ENCODE results near the gene GDPD3. TPM values are rescaled to one million over a fixed set of nuclear protein-coding genes. Genes with fewer than 3 reads are reported as not detected.

GDPD3 gene
- total RNA-seq, 1 donor from 2014 or later = 6.1 TPM

DNA sequence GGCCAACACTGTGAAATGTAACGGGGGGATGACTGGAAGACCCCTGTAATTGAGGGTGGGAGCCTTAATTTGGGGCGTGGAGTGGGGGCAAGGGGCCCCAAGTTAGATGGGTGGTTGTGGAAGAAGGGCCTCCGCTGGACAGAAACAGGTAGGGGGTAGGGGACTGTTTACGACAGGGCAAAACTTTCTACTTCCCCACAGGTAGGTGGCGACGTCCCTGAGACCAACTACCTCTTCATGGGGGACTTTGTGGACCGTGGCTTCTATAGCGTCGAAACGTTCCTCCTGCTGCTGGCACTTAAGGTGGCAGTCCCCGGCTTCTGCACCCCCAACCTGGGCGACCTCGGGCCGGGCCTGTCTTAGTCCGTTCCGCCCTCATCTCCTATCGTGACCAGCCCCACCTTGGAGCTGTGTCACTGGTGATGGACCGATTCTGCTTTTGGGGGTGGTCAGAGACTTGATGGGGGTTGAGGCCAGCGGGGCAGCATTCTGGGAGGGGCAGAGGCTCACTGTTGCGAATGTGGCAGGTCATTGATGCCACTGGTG lies 30.7 kb downstream of the GDPD3 start:
- ChIA-PET POLR2A (interaction anchor here (1.3 to 2.5 kb wide), 2 partner anchors 9 to 17 kb away, joined by 4 to 13 read pairs; partner anchors contain the start of genes ALDOA and TBX6), CTCF (interaction anchor here (2.1 kb wide), 1 partner anchor 9 kb away, joined by 5 read pairs; the partner anchor contains the start of gene TBX6)
- Mint-ChIP-seq H3K4me3 (no peak overlapping the region), H3K4me1 (peaks cover 13% of the 10 kb centered on the region), H3K36me3 (ENCODE audit: low read depth) (peaks cover 72% of the 10 kb centered on the region), H3K27ac (no peak overlapping the region), H3K27me3 (no peaks in the 10 kb centered on the region), H3K9me3 (no peaks in the 10 kb centered on the region)
- ATAC-seq (ENCODE audit: low read depth) (no peak), DNase-seq (no peak)
- intact Hi-C loops (cut with micrococcal nuclease) = no loop called here
- TF ChIP-seq, protein P1, sequence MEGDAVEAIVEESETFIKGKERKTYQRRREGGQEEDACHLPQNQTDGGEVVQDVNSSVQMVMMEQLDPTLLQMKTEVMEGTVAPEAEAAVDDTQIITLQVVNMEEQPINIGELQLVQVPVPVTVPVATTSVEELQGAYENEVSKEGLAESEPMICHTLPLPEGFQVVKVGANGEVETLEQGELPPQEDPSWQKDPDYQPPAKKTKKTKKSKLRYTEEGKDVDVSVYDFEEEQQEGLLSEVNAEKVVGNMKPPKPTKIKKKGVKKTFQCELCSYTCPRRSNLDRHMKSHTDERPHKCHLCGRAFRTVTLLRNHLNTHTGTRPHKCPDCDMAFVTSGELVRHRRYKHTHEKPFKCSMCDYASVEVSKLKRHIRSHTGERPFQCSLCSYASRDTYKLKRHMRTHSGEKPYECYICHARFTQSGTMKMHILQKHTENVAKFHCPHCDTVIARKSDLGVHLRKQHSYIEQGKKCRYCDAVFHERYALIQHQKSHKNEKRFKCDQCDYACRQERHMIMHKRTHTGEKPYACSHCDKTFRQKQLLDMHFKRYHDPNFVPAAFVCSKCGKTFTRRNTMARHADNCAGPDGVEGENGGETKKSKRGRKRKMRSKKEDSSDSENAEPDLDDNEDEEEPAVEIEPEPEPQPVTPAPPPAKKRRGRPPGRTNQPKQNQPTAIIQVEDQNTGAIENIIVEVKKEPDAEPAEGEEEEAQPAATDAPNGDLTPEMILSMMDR (IDR thresholded peaks at IDR 0.05) = no peak

DNA sequence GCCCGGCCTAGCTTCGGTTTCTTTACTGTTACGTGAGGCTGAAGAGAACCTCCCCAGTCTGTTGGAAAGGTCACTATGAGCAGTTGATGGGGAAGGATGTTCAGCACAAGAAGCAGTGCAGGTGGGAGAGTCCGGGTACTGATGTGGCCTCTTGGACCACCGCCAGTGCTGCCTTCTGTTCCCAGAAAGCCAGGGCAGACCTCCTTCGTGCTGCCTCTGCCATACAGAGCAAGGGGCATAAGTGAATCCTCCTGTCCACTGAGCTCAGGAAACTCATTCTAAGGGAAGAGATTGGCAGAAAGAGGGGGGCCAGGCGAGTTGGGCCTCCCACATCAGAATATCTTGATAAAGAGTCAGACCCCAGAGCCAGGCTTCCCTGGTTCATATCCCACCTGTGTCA lies 33.9 kb downstream of the GDPD3 start:
- TF ChIP-seq, protein P1 (IDR thresholded peaks at IDR 0.05) = no peak
- Mint-ChIP-seq H3K27me3 (no peaks in the 10 kb centered on the region), H3K4me1 (peaks cover 35% of the 10 kb centered on the region), H3K4me3 (no peak overlapping the region), H3K36me3 (ENCODE audit: low read depth) (peaks cover 75% of the 10 kb centered on the region), H3K27ac (no peak overlapping the region), H3K9me3 (no peaks in the 10 kb centered on the region)
- ChIA-PET CTCF (interaction anchor here (1.3 kb wide), 1 partner anchor 11 kb away, joined by 3 read pairs; no protein-coding TSS in a partner anchor), POLR2A (interaction anchor here (1.0 to 2.0 kb wide), 3 partner anchors 9 to 14 kb away, joined by 5 to 10 read pairs (median 5); partner anchors contain the start of genes ALDOA and TBX6)
- DNase-seq (no peak), ATAC-seq (ENCODE audit: low read depth) (no peak)
- intact Hi-C loops (cut with micrococcal nuclease) = no loop called here

DNA sequence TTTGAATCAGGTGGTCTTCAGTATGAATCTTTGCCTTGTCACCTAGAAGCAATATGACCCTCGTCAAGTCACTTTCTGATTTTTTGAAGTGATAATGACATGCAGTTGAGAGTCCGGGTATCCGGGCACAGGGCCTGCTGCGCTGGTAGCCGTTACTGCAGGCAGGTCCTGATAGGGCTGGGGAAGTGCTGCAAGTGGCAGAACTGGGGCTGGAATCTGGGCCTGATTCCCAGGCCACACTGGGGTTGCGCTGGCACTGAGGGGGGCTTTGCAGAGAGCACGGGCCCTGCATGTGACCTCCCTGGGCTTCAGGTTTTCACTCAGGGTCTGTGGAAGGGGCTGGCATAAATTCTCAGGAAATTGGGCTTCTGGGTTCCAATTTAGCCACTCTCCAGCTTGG lies 34.6 kb downstream of the GDPD3 start:
- no peaks in the 10 kb centered on the region for H3K27me3 Mint-ChIP-seq
- CTCF ChIA-PET = interaction anchor here (1.3 kb wide), 1 partner anchor 12 kb away, joined by 3 read pairs; no protein-coding TSS in a partner anchor
- no peak for DNase-seq
- peaks cover 35% of the 10 kb centered on the region for H3K4me1 Mint-ChIP-seq
- POLR2A ChIA-PET = interaction anchor here (1.0 to 4.7 kb wide), 4 partner anchors 10 to 14 kb away, joined by 5 to 43 read pairs (median 8); partner anchors contain the start of genes ALDOA and TBX6
- no peak overlapping the region for H3K4me3 Mint-ChIP-seq
- no peak for ATAC-seq (ENCODE audit: low read depth)
- H3K27ac Mint-ChIP-seq = no peak overlapping the region
- H3K9me3 Mint-ChIP-seq = no peaks in the 10 kb centered on the region
- TF ChIP-seq, protein P1 (IDR thresholded peaks at IDR 0.05) = no peak
- intact Hi-C loops (cut with micrococcal nuclease) = no loop called here
- peaks cover 70% of the 10 kb centered on the region for H3K36me3 Mint-ChIP-seq (ENCODE audit: low read depth)

DNA sequence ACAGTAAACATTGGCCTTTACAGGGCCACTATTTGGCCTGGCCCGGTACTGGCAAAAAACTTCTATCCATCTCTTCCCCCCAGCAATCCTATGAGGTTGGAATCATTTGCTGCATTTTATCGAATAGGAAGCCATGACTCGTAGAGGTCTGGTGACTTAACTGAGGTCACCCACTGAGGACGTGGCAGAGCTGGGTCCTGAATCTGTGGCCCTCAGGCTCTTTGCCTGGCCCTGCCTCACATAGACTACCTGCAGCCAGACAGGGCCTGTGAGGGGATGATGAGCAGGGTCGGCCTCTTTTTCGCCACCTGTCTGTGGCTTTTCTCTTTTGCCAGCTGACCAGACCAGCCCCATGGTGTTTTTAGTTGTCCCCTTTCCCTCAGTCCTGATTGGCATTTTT lies 35.7 kb downstream of the GDPD3 start:
- TF ChIP-seq, protein P1 (IDR thresholded peaks at IDR 0.05) = no peak
- Mint-ChIP-seq H3K27me3 (no peaks in the 10 kb centered on the region), H3K4me1 (peaks cover 35% of the 10 kb centered on the region), H3K36me3 (ENCODE audit: low read depth) (peaks cover 60% of the 10 kb centered on the region), H3K27ac (no peak overlapping the region), H3K9me3 (no peaks in the 10 kb centered on the region), H3K4me3 (peak overlapping the region; percentile 94)
- ATAC-seq (ENCODE audit: low read depth) (no peak), DNase-seq (no peak)
- CTCF ChIA-PET = interaction anchor here (0.8 to 1.5 kb wide), 2 partner anchors 15 kb away, joined by 6 read pairs; no protein-coding TSS in a partner anchor
- intact Hi-C loops (cut with micrococcal nuclease) = no loop called here
- POLR2A ChIA-PET = interaction anchor here (4.1 to 5.1 kb wide), 3 partner anchors 12 to 106 kb away, joined by 24 to 75 read pairs (median 43); partner anchors contain the start of genes ALDOA, CORO1A and TBX6

DNA sequence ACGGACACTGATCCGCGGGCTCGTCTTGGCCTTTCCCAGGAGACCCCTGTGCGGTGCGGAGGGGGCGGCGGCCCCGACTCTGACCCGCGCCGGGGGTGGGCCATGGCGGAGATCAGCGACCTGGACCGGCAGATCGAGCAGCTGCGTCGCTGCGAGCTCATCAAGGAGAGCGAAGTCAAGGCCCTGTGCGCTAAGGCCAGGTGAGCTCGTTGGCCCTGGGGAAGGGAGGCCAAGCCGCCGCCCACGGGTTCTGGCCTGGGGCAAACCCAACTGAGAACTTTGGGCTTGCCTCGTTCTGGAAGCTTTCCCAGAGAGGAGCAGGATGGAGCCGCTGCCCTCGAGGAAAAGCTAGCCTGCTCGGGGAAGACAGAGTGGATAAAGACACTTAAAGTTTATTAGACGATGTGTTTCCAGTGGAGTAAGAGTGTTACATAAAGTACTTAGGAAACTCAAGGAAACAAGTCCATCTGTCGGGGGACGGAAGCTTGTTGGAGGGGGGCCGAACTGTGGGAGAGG lies 37.0 kb downstream of the GDPD3 start:
- CTCF ChIA-PET = interaction anchor here (1.1 kb wide), 2 partner anchors 16 to 522 kb away, joined by 3 to 8 read pairs; partner anchors contain the start of gene TBX6
- Mint-ChIP-seq H3K27ac (peak overlapping the region; percentile 81), H3K36me3 (ENCODE audit: low read depth) (peaks cover 59% of the 10 kb centered on the region), H3K27me3 (no peaks in the 10 kb centered on the region), H3K4me3 (peak overlapping the region; percentile 94), H3K9me3 (no peaks in the 10 kb centered on the region), H3K4me1 (peaks cover 35% of the 10 kb centered on the region)
- ATAC-seq (ENCODE audit: low read depth) (peak; percentile 55), DNase-seq (no peak)
- TF ChIP-seq, protein P1 (IDR thresholded peaks at IDR 0.05) = no peak
- intact Hi-C loops (cut with micrococcal nuclease) = loop anchor here (1.0 kb wide), 1 partner anchor 16 kb away; no protein-coding TSS in a partner anchor
- POLR2A ChIA-PET = interaction anchor here (0.6 to 5.1 kb wide), 6 partner anchors 11 to 109 kb away, joined by 4 to 75 read pairs (median 15); partner anchors contain the start of genes ALDOA, CORO1A, TBX6 and YPEL3

Measured in activated B cell treated with CpG ODN at 0.5 μM for 24 hours (primary cell).